GM10266 (cell line): ENCODE measurements around the gene MYO3B.
"Not testable (repeated sequence)": the region's sequence is repeated elsewhere in the genome, so short reads cannot be mapped to it uniquely, and the experiment has no call there.

Source experiments
- DNase-seq: peaks from one replicate; pipeline ENCODE4 v3.0.0; 2012; ENCODE audit errors: extremely low spot score
- TF ChIP-seq, protein P1 (sequence below): IDR thresholded peaks from 2 replicates; pipeline ENCODE4 v1.5.1; 2012; ENCODE audit warnings: mild to moderate bottlenecking, low read depth; ENCODE audit not compliant: control insufficient read depth, insufficient read depth; ENCODE audit errors: missing control alignments

The MYO3B gene

DNA sequence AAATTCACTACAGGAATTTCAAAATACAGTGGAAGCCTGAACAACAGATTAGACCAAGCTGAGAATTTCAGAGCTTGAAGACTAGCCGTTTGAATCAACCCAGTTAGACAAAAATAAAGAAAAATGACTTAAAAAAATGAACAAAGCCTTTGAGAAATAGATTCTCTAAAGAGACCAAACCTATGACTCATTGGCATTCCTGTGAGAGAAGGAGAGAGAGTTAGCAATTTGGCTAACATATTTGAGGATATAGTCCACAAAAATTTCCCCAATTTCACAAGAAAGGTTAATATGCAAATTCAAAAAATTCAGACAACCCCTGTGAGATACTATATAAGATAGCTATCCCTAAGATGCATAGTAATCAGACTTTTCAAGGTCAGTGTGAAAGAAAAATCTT lies 78.0 kb downstream of the MYO3B start:
- no peak for DNase-seq
- TF ChIP-seq, protein P1, sequence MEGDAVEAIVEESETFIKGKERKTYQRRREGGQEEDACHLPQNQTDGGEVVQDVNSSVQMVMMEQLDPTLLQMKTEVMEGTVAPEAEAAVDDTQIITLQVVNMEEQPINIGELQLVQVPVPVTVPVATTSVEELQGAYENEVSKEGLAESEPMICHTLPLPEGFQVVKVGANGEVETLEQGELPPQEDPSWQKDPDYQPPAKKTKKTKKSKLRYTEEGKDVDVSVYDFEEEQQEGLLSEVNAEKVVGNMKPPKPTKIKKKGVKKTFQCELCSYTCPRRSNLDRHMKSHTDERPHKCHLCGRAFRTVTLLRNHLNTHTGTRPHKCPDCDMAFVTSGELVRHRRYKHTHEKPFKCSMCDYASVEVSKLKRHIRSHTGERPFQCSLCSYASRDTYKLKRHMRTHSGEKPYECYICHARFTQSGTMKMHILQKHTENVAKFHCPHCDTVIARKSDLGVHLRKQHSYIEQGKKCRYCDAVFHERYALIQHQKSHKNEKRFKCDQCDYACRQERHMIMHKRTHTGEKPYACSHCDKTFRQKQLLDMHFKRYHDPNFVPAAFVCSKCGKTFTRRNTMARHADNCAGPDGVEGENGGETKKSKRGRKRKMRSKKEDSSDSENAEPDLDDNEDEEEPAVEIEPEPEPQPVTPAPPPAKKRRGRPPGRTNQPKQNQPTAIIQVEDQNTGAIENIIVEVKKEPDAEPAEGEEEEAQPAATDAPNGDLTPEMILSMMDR = no peak

DNA sequence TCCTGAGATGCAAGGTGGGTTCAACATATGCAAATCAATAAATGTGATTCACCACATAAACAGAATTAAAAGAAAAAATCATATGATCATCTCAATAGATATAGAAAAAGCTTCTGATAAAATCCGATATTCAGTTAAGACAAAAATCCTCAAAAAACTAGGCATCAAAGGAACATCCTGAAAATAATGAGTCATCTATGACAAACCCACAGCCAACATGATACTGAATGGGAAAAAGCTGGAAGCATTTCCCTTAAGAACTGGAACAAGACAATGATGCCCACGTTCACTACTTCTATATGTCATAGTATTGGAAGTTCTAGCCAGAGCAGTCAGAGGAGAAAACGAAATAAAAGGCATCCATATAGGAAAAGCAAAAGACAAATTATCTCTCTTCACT lies 80.4 kb downstream of the MYO3B start:
- TF ChIP-seq, protein P1 = no peak
- no peak for DNase-seq

DNA sequence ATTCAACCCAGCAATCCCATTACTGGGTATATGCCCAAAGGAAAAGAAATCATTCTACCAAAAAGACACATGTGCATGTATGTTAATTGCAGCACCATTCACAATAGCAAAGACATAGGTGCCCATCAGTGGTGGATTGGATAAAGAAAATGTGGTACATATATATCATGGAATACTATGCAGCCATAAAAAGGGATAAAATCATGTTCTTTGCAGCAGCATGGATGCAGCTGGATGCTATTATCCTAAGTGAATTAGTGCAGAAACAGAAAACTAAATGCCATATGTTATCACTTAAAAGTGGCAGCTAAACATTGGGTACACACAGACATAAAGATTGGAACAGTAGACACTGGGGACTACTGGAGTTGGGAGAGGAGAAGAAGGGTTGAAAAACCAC lies 82.2 kb downstream of the MYO3B start:
- no peak for DNase-seq
- TF ChIP-seq, protein P1 = no peak

DNA sequence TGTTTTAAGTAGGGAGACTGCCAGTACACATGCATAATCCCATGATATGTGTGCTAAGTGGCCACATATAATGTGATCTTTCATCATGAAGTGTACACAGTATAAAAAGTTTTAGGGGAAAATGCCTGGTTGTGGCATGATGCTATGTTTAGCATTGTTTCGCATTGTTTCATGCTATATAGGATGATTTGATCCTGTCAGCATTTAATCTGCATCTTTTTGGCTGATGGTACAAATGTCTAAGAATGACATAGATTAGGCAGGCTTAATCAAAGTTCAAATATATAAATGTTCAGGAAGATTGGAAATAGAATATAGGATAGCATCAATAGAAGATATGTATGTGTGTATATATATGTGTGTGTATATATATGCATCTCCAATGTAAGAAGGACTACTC lies 83.6 kb downstream of the MYO3B start:
- TF ChIP-seq, protein P1 = no peak
- no peak for DNase-seq

DNA sequence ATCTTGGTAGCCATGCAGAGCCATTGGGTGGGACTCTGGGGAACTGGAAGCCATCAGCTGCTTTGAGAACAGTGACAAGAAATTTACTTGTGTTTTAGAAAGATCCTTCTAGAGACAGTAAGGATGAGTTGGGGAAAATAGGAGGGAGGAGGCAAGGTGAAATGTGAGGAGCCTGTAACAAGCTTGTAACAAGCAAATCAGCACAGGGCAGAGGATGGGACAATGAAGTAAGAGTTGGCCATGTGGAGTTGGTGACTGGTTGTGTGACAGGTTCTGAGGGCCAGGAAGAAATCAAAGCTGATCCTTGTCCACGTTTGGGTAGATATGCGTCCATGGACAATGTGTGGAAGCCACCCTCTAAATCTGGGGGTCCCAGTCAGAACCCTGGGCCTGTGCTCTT lies 84.4 kb downstream of the MYO3B start:
- TF ChIP-seq, protein P1 = no peak
- DNase-seq = no peak

DNA sequence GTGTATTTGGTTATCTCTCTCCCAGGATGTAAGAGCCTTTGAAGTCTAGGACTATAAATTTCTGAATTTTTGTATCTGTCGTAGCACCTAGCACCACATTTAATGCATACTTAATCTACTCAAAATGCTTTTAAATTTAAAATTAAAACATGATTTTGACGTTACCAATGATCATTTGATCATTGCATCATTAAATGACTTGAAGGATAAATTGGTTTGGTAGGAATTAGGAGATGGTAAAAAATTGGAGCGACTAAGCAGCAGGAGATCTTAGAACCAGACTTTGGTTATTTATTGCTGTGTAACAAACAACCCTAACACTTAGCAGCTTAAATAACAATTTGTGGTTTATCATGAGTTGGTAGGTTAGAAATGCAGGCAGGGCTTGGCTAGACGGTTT lies 84.9 kb downstream of the MYO3B start:
- DNase-seq = no peak
- TF ChIP-seq, protein P1 = no peak

DNA sequence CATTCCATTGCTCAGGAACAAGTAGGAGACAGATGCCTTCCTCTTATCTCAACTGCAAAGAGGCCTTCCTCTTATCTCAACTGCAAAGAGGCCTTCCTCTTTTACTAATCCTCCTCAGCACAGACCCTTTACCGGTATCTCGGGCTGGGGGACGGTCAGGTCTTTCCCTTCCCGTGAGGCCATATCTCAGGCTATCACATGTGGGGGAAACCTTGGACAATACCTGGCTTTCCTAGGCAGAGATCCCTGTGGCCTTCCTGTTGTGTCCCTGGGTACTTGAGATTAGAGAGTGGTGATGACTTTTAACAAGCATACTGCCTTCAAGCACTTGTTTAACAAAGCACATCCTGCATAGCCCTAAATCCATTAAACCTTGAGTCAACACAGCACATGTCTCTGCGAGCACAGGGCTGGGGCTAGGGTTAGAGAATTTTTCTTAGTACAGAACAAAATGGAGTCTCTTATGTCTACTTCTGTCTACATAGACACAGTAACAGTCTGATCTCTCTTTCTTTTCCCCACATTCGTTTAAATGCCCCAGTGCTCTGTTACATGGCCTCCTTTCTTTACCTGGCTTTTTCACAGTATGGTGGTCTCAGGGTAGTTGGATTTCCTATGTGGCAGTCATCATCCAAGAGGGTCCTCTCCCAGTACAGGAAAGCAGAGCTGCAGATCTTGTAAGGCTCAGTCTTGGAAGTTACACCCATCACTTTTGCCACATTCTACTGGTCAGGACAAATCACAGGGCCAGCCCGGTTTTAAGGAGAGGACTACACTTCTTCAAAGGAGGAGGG lies 86.0 kb downstream of the MYO3B start:
- not testable (repeated sequence) for DNase-seq

DNA sequence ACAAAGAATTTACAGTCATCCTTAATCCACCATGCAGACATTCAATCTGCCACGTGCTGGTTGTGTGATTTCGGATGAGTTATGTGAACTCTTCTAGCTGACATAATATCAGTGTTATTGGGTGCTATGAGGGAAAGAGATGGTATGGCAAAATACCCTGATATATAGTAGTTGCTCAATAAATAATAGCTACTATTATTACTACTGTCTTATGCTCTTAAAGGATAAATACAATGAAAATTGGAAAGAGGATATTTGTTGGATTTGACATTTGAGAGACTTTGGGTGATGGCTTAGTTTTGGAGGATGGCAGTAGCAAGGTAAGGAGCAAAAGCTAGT lies 86.5 kb downstream of the MYO3B start:
- TF ChIP-seq, protein P1 = no peak
- DNase-seq = no peak
